Measurements from ENCODE around the gene DGKB.

DGKB gene

DNA sequence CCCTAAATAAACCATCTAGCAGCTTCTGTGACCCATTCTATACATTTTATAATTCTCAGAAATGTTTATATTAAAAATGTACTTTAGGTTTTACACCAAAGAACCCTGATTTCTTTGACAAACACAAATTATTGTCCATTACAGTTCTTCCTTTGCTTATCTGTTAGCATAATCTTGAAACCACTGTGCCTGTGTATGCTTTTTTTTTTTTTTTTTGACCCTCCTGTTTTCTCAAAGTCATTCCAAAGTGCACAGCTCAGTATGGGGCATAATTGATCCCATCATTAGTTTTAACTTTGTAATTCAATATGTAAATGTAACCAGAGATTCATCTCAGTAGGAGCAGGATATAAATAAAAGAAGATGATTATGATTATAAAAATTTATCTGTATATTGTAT is 229.3 kb downstream of the DGKB start:
- DNase-seq = no peak

DNA sequence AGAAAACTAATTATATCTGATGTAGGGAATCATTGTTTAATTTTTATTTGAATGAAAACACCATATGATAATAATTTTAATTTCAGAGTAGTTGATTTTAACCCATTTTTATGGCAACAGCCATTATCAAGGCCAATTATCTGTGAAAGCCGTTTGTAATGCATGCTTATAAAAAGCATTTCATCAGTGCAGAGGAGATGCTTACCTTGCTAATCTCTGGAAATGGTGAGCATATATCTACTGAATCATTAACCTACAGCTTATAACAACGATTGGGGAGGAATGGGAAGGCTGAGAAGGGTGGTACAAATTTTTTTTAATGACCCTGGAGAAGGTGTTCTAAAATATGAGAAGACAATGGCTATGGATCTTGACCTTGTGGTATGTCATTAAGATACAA is 235.6 kb downstream of the DGKB start:
- no peak for DNase-seq

DNA sequence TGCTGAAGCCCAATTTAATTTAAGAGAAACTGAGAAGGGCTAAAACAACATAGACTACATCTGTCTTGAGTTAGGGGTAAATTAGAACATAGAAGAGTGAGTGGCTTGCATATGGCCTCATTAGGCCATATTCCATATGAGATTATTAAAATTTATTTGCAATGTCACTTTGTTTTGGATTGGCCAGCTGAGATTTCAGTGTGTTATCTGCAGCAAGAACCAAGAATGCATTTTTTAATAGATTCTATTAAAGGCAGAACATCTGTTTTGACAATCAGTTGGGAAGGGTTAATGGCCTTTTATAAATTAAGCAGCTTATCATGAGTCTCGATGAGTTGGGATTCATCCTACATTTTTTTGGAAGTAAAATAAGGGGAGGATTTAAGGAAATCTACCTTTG is 236.2 kb downstream of the DGKB start:
- DNase-seq = no peak

DNA sequence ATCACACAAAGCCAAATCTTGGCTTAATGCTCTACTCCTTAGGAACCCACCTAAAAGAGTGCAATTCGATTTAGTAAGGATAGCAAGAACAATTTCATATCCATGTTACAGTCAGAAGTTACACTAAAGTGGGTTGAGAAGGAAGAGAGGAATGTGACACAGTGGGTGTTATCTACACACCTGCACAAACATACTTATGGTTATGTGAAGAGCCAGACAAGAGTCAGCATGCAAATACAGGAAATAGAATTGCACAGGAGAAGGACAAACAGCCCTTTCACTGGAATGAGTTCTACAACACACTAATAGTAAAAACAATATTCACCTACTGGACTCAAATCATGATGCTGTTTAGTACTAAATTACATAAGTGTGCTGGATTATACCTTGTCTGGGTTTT is 262.8 kb downstream of the DGKB start:
- DNase-seq = peak; percentile 68

DNA sequence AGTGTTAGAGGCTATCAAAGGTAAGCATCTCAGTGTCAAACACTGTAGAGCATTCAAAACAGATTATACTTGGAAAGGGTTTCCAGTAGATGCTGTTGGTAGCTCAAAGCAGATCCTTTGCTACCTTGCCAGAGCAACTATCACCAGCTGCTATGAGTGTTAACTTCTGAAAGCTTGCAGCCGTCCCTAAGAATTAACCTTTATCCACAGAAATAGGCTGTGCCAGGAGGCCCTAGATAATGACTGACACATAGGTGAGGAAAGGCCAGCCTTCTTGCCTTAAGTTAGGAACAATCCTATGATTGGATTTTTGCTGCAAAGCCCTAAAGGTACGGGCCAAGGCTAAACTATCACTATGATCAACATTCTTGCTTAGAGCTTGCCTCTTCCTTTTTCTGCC is 263.2 kb downstream of the DGKB start:
- DNase-seq = no peak

DNA sequence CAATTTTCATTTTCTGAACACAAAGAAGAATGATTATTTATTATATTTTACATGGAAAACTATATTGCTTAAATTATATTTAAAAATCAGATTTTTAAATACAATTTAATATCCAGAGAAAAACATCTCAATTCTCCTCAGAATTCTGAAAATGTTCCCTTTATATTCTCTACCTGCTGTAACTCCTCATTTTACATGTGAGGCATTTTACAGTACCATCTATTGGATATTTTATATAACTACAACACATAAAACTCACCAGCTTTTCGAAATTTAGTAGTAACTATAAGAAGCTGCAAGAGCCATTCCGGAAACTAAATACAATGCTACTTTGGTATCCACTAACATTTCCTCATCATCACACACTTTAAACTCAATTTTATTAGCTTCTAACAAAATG is 264.6 kb downstream of the DGKB start:
- no peak for DNase-seq

DNA sequence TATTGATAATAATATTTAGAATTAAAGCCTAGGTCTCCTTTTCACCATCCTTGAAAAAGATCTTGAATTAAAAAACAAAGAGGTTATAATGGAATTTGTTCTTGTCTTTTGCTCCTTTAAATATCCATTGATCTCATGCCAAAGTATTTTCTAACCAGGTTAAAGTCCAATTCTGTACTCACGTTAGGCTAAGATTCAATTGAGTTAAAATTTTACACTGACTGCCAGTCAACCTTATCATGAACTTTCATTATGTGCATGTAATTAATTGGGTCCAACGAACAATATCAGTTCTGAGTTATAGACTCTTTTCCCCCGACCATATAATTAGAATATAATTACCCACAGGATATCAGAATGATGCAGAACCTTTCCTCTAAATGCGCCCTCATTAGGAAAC is 266.6 kb downstream of the DGKB start:
- no peak for DNase-seq

DNA sequence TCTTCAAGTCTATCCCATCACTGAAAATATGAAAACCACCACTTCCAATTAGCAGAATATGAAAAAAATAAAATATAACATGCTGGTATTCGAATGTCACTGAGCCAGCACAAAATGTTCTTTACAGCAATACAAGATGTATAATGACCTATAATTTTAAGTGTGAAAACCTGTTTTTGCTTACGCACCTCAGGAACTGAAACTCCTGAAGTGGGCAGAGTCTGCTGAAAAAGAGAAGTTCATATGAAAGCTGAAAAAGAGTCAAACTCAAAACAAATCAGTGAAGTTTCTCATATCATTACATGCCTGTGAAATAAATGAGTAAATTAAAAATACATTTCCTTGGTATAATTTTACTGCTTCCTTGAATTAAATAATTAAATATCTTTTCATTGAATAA is 272.5 kb downstream of the DGKB start:
- no peak for DNase-seq

DNA sequence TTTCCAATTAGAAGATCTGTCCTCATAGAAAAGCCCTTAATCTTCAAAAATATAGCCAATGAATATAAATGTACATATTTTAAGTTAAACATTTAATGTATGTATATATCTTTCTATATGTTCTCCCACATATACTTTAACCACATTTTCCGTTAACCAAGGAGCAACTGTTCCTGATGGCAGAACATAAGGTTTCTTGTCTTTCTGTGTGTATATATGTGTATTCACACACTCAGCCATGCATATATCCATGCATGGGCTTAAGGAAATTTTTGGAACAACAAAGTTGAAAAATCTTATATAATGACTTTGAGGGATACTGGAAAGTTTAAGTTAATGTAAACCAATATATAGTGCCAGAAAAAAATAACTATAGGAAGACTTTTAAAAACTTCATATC is 274.0 kb downstream of the DGKB start:
- DNase-seq = no peak

DNA sequence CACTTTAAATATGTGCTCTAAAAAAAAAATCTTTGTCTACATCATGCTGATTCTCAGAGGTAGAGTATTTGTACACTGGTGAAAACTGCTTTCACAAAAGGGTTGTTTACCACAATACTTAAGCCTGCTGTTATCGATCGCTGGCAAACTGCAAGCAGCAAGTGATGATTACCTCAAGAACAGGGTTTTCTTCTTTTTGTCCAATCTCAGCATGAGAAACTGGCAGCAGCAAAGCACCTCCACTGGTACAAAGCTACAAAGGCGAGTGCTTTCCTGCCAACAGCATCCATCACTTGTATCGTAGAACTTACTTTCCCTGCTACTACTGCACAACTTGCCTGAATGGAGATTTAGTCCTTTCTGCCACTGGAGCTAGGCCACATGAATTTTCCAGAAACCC is 276.5 kb downstream of the DGKB start:
- no peak for DNase-seq

DNA sequence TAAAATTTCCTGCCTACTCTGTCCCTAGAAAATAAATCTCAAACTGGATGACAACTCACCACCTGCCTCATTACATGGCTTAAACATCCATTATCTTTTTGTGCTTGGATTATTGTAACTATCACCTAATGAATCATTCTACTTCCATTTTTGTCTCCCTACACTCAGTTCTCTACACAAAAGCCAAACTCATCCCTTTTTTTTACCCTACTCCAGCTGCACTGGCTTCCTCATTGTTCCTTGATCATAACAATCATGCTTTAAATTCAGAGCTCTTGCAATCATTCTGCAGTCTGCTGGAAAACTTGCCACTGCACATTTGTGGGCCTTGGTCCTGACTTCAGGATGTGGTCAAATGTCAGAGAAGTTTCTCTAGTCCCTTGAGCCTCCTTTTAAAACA is 280.0 kb downstream of the DGKB start:
- DNase-seq = no peak

DNA sequence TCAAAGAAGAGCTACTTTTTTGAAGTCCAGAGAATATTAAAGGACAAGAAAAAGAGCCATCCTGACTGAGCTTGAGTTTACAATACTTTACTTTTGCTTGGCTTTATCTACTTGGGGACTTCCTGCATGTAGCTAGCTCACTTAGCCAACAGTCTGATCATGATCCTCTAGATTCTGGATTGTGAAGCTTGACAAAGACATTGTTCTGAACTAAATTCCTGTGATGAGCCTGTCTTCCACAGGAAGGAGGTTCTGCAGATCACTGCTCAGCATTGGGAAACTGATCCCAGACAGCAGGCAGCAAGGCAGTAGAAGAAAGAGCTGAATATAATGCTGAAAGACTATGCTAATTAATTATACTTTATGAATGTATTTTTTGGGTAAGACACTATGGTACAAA is 296.4 kb downstream of the DGKB start:
- no peak for DNase-seq

DNA sequence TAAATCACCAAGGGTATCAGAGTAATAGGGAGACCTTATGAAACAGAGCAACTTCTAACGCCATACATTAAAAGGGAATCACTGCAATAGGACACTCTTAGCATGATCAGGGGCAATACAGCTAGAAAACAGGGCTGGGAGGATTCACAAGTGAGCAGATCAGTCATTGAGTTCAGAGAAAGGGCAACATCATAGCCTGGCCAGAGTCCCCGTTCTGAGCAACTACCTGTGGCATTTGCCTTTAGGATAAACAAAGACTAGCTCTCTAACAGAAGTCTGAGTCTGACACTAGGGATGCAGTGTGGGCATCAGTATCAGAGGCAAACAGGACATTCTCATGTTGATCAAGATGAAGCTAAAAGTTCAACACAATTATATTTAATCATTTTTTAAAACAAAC is 297.9 kb downstream of the DGKB start:
- no peak for DNase-seq

DNA sequence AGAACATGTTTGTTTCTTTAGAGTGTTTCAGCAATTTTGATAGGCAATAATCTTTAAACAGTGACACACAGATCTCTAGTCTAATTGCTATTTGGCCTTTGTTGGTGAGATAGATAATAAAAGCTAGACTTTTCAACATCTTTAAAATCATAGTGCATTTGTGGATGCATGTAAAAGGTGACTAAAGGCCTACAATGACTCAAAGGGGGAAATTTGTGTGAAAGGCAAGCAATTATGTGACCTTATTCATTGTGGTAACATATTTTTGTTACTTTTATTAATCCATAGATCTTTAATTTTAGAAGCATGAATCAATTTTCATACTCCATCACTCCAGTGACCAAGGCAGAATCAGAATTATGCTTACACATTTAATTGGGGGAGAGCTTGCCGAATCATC is 299.7 kb downstream of the DGKB start:
- no peak for DNase-seq

DNA sequence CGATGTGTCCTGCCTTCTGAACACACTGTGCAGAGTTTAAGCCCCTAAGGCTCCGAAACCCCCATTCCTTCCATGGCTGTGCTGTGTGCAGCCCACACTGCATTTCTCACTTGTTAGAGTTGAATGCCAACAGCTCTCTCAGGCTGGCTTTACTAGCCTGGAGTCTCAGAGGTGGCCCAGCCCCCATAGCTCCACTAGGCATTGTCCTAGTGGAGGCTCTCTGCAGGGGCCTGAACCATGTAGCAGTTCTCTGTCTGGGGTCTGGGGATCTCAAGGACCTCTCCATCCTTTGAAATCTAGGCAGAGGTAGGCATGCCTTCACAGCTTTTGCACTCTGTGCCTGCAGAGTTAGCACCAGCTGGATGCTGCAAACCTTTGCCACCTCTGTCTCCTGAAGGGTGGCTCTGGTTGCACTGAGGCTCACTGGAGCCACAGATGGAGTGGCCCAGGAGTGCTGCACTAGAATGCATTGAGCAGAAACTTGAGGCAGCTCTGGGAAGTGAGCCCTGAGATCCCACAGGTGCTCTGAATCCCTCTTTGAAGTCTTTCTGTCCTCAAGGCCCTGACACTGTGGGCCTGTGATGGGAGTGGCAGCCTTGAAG is 301.7 kb downstream of the DGKB start:
- DNase-seq = no peak

DNA sequence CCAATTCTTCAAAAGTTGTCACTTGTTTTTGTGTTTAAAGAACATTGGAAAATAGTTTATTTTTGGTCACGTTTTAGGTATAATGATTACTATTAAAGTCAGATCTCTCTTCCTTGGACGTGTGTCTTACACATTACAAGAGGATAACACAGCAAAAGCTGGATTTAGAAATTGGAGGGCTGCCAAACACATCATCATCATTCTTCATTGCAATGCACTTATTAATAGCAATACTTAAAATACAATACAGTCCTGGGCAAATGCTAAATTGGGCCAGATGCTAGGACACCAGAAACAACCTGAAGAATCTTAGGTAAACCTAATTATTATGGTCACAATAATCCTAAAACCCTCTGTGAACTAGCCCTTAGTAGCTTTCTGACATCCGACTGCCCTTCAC is 303.6 kb downstream of the DGKB start:
- no peak for DNase-seq

DNA sequence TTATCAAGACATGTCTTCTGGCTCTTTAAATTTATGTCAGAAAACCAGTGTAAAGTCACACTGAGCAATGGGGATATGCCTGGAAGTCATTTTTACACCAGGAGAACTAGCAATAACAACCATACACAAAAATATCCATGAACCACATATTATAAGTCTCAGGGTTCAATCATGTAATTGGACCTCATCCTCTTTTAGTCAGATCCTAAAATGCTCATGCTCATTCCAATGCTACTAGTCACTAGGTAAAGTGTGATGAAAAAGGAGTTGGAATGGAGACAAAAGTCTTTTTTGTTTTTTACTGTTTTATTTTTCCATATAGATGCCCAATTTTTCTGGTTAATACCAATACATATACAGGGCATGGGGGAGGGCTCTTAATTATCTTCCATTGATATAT is 306.1 kb downstream of the DGKB start:
- DNase-seq = no peak

DNA sequence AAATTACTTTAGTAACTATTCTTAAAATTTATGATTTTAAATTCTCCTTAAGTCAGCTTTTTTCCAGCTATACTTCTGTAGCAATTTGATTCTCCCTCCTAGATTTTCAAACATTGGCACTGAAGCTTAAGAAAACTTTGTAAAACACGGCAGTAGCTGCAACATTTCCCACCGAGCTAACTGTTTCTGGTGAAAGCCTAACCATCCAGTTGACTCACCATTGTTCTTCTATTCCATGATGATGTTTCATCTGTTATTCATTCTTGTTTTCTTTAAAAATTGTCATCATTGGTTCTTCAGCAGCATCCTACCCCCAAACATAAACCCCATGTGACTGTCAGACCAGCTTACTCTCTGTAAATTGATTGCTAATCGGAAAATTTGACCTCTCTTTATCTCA is 312.3 kb downstream of the DGKB start:
- no peak for DNase-seq

DNA sequence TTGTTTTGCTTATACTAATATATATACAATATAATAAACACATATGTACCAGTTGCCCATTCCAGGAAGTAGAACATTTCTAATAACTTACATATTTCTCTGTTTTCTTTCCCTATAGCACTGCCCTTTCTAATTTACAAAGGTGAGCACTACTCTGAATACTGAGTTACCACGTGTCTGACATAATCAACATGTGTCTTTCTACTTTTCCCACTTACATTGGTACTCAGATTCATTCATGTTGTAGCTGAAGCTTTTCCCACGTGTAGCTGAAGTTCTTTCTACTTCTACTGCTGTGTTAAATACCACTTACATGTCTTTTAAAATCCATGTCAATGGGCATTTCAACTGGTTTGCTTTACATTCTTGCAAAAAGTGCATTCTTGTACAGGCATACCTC is 317.3 kb downstream of the DGKB start:
- no peak for DNase-seq

DNA sequence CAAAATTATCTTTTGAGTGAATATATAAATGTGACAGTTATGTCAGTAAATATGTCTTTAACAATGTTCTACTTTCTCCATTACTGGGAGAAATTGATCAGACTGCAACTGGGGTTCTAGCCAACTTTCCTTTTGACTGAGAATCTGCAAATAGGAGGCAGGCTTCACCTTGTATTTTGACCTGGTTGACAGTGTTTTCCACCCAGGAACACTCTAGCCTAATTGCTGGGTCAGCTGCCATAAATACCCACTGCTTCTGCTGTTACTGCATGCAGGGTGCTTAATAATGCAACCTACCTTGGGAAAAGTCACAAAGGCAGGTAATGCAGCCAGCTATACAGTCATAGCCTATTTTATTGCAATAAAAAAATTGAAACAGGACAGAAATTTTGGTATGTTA is 319.0 kb downstream of the DGKB start:
- no peak for DNase-seq

DNA sequence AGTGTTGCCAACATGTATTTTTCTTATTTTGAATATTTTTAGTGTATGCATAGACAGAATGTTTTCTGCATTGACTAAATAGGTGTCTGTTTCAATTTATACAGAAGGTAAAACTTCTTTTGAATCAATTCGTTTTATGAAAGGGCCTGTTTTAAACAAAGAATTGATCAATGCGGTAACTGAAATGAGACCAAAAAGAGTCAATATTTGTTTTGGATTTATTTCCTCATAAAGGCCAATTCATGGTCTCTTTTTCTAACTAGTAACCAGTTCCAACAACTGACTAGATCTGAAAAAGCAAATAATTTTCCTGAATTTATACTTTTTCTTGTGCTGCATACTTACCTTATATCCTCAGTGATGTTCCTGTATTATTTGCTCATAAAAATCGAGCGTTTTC is 320.5 kb downstream of the DGKB start:
- DNase-seq = no peak

DNA sequence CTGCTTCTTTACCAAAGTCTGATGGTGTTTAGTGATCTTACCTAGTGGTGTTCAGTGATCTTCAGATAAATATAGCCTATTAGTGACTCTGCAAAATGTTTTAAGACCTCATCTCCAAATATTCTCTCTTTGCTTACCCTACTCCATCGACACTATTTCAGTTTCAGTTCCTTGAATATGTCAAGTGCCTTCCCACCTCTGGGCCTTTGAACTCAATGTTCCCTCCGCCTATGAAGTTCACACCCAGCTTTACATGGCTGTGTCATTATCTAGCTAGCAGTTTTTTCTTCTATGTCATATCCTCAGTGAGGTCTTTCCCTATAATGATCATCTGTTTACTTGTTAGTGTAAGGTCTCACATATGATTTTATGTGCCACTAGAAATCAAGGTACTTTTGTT is 322.6 kb downstream of the DGKB start:
- no peak for DNase-seq

DNA sequence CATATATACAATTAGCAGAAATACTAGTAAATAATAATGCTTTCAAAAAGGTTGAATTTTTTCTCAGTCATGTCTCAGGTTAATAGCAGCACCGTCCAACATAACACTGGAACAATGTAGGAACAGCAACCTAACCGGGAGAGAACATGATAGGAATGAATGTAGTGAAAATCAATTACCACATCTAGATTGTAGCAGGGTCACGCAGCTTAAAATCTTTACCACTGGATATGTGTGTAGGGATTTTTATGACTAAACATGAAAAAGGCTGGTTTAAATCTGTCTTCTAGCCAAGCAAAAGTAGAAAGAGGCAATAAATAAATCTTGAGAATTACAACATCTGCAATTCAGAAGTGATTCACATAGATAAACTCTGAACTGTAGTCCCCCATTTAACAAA is 326.0 kb downstream of the DGKB start:
- no peak for DNase-seq

DNA sequence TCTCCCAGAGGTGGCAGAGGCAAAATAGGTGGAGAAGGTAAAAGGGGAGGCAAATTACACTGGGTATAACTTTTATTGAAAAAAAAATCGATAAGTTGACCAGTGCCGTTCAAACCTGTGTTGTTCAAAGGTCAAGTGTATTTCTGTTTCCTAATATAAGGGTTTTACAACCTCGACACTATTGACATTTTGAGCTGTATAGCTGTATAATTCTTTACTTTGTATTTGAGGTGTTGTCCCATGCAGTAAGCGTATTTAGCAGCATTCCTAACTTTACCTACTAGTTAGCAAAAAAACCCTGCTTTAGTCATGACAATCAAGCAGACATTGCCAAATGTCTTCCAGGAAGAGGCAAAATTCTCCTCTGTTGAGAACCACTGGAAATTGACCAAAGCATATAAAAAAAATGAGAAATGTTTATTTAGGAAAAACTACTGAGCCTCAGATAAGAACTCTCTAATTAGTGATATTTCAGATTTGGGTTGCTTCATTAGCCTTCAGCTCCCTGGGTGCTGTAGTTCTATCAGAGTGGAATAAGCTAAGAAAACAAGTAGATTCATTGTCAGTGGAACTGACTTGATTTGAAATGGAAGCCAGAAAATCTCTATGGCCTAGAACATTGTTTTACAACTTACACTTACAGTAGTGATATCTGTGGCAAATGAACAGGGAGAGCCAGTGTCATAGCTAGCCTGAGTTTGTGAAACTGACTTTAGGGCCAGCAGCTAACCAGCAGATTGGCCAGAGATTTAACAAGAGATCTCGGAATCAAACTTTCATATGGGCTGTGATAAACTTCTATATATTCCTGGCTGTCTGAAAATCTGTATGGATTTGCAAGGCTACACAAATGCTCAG is 331.6 kb downstream of the DGKB start:
- no peak for DNase-seq

DNA sequence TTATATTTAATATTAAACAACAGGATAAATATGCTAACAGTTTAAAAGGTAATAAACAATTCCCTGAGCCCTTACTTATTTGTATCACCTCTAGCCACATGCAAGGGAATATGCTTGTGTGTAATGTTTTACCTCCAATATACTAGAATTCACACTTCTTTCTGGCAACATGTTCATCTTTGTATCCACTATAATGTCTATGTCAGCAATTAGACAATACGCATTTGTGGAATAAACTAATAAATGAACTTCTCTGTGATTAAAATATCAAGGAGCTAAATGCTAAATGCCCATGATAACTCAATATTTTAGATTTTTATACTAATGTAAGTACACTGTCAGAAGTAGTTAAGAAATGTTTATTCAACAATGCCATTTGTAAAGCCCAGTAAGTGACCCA is 350.5 kb downstream of the DGKB start:
- DNase-seq = no peak

All from NCI-H510A (cell line).